ENCODE data around the gene AK9.

Gene AK9

GRCh38 chr6:109508166-109508860 is 182.7 kb downstream of the AK9 start:
- DNase-seq = no peak

DNA sequence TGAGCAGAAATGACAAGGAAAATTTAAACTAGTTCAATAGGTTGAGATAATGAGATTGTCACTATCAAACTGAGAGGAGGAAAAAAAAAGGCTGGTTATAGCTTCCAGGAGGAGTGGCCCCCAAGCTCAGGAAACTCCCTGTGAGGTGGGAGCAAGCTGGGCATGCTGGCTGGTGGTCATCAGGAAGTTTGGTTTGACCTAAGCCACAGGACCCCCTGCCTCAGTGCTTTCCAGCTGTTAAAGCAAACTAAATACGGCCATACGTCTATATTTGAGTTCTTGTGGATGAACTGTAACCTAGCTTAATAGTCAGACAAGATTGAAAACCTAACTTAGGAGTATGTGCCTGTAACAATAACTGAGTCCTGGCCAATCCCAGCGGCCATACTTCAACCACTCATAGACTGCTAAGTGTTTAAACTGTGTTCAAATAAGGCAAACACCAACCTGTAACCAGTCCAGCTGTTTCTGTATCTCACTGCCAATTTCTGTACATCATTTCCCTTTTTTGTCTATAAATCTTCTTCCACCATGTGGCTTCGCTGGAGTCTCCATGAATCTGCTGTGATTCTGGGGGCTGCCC is 183.4 kb downstream of the AK9 start:
- no peak for DNase-seq

- no peak for DNase-seq
These were observed 184.2 kb downstream of the AK9 start for GRCh38 chr6:109506841-109507240.

GRCh38 chr6:109506314-109506713 is 184.7 kb downstream of the AK9 start:
- no peak for DNase-seq

- no peak for DNase-seq
These were observed 187.4 kb downstream of the AK9 start for GRCh38 chr6:109503327-109504224.

DNA sequence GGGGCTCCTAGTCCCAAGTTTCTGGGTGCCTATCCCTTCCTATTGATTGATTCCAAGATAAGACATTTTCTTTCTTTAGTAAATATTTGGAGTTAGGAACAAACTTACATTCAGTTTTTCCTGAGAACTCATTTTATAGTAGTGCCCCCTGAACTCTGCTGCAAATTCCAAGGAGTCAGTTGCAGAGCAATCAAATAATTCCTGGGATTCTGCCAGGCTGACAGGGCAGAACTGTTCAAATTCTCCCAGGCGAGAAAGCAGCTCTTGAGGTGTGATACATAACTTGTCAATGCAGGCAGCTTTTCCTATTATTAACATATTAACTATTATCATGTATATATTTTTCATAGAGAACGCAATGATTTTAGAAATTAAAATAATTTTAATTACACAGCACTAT is 192.1 kb downstream of the AK9 start:
- no peak for DNase-seq

GRCh38 chr6:109498052-109498451 is 192.9 kb downstream of the AK9 start:
- DNase-seq = no peak

GRCh38 chr6:109496036-109496772 is 194.8 kb downstream of the AK9 start:
- DNase-seq = no peak

DNA sequence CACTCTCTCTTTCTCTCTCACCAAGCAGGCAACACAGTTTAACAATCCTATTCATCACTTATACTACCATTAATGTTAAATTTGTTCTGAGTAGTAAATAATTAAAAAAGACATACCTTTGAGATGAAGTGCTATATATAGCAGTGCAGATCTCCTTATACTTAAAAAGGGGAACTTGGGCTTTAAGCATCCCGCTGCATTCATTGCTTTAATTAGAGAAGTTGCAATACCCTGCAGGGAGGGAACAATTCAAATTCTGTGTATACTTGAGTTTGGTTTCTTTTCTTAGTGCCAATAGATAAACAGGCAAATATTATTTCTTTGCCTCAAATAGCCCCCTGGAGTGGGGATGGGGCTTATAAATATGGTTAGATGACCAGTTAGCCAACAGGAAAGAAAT is 197.1 kb downstream of the AK9 start:
- no peak for DNase-seq

DNA sequence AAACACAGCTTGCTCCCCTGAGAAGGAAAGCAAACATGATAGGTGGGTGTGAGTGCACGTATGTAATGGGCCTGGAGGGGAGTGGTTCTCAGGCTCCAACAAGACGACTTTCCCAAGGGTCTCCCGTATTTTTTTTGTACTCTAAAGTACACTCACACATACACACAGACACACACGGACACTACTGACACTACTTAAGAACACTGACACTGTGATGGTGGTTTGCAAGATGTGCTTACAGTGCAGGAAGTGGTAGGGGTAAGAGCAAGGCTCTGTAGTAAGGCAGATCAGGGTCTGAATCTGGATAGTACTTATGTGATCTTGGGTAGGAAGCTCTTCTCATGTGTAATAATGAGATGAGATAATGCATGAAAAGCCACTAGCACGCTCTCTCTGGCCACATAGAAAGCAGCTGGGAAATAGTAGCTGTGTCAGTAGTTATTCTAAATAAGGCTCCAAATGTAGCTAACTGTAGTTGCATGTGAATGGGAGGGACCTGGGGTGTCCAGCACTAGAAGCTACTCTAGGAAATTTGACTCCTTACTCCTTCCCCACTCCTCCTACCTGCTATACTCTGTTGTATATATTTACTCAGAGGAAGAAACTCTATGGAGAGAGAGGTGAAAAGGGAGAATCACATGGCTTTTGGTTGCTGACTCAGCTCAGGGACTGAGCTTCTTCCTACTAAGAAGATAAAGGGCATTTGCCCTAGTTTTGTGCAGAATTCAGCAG is 199.6 kb downstream of the AK9 start:
- DNase-seq = no peak

GRCh38 chr6:109490713-109491112 is 200.3 kb downstream of the AK9 start:
- DNase-seq = no peak

- DNase-seq = no peak
These were observed 203.0 kb downstream of the AK9 start for GRCh38 chr6:109488001-109488400.

- no peak for DNase-seq
These were observed 204.9 kb downstream of the AK9 start for GRCh38 chr6:109486068-109486467.

DNA sequence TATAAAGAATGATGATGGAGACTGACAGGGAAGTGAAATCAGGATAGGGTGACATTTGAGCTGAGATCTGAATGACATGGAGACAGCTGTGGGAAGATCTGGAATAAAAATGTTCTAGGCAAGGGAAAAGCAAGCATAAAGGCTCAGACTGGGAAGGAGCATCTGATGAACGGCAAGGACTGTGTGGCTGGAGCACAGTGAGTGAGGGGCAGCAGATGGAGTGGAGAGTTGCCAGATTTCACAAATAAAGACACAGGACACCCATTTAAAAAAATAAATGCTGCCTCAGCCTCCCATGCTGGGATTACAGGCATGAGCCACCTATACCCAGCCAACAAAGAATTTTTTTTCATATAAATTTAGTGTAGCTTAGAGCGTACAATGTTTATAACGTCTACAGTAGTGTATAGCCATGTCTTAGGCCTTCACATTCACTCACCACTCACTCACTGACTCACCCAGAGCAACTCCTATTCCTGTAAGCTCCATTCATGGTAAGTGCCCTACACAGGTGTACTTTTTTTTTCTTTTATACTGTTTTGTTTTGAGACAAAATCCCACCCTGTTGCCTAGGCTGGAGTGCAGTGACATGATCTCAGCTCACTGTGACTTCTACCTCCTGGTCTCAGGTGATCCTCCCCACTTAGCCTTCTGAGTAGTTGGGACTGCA is 205.6 kb downstream of the AK9 start:
- DNase-seq = no peak

- DNase-seq = no peak
These were observed 206.9 kb downstream of the AK9 start for GRCh38 chr6:109484122-109484521.

DNA sequence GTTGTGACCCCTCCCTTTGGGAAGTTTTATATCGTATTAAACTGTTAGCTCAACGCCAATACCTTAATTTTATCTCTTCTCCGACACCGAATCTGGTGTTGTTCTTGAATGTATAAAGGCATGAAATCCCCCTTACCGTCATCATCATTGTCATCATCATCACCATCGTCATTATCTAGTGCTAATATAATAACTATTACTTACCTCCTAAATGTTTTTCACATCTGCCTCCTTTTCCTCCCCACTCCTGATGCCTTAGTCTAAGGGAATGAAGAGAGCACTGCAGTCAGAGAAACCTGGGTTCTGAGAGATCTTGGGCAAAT is 207.3 kb downstream of the AK9 start:
- no peak for DNase-seq

DNA sequence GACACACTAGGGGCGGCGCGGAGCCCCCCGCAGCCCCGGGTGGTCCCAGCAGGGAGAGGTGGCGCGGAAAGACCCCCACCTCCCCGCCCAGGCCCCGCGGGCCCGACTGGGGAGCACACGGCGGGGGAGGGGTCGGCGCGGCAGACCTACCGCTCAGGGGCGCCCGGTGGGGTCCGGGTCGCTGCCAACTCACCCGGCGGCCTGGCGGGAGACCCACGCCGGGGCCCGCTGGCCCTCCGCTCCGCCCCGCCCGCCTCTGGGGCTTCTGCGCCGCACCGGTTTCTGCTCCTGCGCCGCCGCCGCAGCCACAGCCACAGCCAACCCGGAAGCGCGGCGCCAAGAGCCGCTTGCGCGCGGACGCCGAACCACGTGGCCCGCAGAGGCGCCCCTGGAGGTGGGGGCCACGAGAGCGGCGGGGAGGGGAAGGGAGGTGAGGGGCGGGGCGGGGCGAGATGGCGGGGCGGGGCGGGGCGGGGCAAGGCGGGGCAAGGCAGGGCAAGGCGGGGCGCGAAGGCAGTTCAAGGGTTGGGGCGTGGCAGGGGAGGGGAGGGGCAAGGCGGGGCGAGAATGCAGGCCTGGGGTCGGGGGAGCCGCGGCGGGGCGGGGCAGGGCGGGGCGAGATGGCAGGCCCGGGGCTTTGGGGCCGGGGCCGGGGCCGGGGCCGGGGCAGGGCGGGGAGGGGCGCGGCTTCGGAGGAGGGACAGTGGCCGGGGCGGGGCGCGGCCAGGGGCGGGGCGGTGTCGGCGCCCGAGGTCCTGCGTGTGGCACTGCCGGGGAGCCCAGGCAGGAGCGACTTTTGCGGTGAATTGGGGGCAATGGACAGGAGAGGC is 207.9 kb downstream of the AK9 start, which contains the start of gene ZBTB24:
ZBTB24 (minus strand) TSS at position 315 of the 830 bp plus-strand sequence. CDS start 1,193 bp downstream, outside the sequence.
- DNase-seq = peak; percentile 58

GRCh38 chr6:109480993-109481480 is 210.0 kb downstream of the AK9 start:
- DNase-seq = no peak

DNA sequence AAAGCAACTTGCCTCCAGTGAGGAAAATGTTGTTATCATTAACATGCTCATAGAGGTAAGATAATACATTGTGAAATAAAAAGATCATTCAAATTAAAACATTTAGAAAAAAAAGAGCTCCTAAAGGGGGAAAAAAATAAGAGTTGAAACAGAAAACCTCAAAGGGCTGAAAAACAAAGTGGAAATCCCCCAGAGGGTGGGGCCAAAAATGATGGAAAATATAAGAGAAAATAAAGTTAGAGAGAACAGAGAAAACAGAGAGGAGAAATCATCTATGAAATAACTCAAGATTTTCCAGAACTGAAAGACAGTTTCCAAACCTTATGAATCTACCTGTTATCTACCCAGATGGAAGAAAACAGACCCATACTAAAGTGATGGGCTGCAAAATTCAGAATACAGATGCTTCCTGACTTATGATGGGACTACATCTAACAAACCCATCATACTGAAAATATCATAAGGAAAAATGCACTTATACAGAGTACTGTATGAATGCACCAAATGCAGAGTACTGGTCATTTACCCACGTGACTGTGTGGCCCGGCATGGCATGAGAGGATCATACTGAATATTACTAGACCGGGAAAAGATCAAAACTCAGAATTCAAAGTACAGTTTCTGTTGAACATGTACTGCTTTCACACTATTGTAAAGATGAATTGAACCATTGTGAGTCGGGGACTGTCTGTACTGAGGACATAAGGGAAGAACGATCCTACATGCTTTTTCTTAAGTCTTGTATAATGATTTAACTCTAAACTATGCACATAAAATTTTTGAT is 212.0 kb downstream of the AK9 start:
- DNase-seq = no peak

DNA sequence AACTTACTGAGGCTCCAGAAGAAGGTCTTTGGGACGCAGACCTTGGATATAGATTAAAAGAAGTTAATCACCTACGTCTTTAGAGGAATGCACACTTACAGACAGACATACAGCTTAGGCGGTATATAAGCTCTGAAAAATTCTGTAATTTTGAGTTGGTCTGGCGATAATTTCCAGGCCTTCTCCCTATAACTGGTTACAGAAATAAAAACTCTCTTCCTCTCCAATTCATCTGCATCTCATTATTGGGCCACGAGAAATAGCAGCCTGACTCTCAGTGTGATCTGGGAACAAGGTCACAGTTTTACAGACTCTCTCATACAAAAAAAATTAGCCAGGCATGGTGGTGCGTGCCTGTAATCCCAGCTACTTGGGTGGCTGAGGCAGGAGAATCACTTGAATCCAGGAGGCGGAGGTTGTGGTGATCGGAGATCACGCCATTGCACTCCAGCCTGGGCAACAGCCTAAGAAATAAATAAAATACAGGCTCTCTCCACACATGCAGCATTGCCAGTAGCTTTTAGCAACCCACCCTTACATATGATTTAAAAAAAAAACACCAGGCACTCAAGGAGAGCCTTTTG is 212.7 kb downstream of the AK9 start:
- DNase-seq = no peak

All from NCI-H2227 treated with DMSO at 0.1 percent for 48 hours (cell line).